Measurements from ENCODE around the gene SCAMP4. TPM values are rescaled to one million over a fixed set of nuclear protein-coding genes. Genes with fewer than 3 reads are reported as not detected.
A peak's percentile ranks its signal among the peaks of the same experiment; 100 is the strongest.

SCAMP4 gene
- total RNA-seq, 1 experiment from 2014 or later = 33.0 TPM

DNA sequence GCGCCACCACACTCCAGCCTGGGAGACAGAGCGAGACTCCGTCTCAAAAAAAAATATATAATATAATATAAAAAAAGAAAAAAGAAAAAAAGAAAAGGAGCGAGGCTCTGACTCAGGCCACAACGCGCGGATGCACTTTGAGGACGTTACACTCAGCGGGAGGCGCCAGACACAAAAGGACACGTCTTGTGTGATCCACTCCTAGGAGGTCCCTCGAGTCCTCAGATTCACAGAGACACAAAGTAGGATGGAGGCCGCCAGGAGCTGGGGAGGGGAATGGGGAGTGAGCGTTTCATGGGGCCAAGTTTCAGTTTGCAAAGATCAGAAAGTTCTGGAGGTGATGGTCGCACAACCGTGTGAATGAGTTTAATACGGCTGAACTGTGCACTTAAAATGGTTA lies 11.4 kb upstream of the SCAMP4 start:
- H3K27me3 ChIP-seq = no peaks in the 10 kb centered on the region
- H3K36me3 ChIP-seq = no peaks in the 10 kb centered on the region
- no peaks in the 10 kb centered on the region for H3K9me3 ChIP-seq
- no peak overlapping the region for H3K4me3 ChIP-seq
- DNase-seq = no peak

DNA sequence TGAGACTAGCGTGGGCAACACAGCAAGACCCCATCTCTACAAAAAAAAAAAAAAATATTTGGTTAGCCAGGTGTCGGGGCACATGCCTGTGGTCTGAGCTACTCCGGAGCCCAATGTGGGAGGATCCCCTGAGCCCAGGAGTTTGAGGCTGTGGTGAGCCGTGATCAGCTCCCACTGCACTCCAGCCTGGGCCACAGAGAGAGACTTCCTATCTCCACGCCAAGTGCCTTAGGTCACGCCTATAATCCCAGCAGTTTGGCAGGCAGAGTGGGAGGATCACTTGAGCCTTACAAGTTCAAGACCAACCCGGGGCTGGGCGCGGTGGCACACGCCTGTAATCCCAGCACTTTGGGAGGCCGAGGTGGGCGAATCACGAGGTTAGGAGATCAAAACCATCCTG lies 8.7 kb upstream of the SCAMP4 start:
- no peaks in the 10 kb centered on the region for H3K36me3 ChIP-seq
- H3K27me3 ChIP-seq = no peaks in the 10 kb centered on the region
- H3K4me3 ChIP-seq = no peak overlapping the region
- DNase-seq = no peak
- no peaks in the 10 kb centered on the region for H3K9me3 ChIP-seq

DNA sequence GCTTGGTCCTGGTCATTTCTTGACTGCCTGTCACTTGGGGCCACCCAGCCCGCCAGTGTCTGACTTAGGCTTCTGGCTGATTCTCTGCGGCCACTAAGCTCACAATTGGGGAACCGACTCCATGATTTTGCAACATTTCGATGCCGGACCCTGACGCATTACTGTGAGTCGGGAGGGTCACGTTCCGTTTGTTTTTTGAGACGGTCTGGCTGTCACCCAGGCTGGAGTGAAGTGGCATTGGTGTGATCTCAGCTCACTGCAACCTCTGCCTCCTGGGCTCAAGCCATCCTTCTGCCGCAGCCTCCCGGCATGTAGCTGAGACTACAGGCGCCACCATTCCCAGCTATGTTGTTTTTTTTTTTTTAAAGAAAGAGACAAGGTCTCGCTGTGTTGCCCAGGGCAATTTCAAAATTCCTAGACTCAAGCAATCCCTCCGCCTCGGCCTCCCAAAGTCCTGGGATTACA lies 3.2 kb upstream of the SCAMP4 start:
- H3K4me3 ChIP-seq = no peak overlapping the region
- no peak for DNase-seq
- no peaks in the 10 kb centered on the region for H3K9me3 ChIP-seq
- H3K36me3 ChIP-seq = no peaks in the 10 kb centered on the region
- no peaks in the 10 kb centered on the region for H3K27me3 ChIP-seq

DNA sequence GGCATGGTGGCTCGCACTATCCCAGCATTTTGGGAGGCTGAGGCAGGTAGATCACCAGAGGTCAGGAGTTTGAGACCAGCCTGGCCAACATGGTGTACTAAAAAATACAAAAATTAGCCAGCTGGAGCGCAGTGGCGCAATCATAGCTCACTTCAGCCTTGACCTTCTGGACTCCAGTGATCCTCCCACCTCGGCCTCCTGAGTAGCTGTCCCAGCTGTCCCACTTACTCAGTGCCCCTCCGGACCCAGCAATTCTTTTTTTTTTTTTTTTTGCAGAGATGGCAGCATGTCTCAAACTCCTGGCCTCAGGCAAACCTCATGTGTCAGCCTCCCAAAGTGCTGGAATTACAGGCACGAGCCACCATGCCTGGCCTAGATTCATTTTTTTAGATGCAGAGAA lies 2.3 kb upstream of the SCAMP4 start:
- H3K4me3 ChIP-seq = no peak overlapping the region
- no peaks in the 10 kb centered on the region for H3K36me3 ChIP-seq
- no peaks in the 10 kb centered on the region for H3K27me3 ChIP-seq
- no peaks in the 10 kb centered on the region for H3K9me3 ChIP-seq
- DNase-seq = no peak

DNA sequence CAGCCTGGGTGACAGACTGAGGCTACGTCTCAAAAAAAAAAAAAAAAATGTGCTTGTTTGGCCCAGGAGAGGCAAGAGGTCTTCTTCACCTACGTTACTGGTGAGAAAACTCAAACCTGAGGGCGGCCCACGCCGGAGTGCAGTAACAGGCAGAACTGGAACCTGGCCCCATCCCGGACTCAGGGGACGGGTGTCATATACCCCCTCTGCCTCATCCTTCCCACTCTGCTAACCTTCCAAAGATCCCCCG lies 414 bp upstream of the SCAMP4 start:
- H3K36me3 ChIP-seq = no peaks in the 10 kb centered on the region
- peak overlapping the region; percentile 74 for H3K4me3 ChIP-seq
- H3K9me3 ChIP-seq = no peaks in the 10 kb centered on the region
- DNase-seq = no peak
- no peaks in the 10 kb centered on the region for H3K27me3 ChIP-seq

DNA sequence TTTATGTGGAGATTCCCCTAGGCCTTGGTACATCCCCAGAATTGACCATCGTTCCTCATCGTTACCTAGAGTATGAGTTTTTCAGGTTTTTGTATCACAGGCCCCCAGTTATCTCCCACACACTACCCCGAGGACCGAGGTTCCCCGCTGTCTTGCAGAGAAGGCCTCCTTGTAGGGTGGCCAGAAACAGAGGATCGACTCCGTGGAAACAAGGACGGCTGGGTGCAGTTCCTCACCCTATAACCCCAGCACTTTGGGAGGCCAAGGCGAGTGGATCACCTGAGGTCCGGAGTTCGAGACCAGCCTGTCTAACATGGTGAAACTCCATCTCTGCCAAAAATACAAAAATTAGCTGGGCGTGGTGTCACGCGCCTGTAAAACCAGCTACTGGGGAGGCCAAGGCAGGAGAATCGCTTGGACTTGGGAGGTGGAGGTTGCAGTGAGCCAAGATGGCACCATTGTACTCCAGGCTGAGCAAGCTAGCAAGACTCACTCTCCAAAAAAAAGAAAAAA lies 720 bp downstream of the SCAMP4 start:
- no peaks in the 10 kb centered on the region for H3K36me3 ChIP-seq
- H3K27me3 ChIP-seq = no peaks in the 10 kb centered on the region
- no peaks in the 10 kb centered on the region for H3K9me3 ChIP-seq
- H3K4me3 ChIP-seq = peak overlapping the region; percentile 74
- no peak for DNase-seq

DNA sequence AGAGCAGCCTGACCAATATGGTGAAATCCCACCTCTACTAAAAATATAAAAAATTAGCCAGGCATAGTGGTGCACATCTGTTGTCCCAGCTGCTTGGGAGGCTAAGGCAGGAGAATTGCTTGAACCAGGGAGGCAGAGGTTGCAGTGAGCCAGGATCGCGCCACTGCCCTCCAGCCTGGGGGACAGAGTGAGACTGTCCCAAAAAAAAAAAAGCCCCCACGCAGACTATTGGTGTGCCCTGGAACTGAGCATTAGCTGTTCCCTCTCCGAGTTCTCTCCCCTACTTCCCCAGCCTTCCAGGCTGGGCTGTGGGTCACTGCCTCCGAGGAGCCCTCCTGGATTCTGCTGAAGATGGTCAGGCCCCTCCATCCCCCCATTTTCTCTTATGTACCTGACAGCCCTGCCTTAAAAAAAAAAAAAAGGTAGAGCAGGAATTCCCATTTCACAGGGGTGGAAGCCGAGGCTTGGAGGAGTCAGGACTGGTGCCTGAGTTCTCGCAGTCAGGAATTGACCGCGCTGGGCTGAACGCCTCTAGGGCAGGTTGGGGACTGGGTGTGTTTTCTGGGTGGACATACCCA lies 1.9 kb downstream of the SCAMP4 start:
- Histone ChIP-seq H3K27me3 (no peaks in the 10 kb centered on the region), H3K4me3 (no peak overlapping the region), H3K36me3 (no peaks in the 10 kb centered on the region), H3K9me3 (no peaks in the 10 kb centered on the region)
- DNase-seq = no peak

DNA sequence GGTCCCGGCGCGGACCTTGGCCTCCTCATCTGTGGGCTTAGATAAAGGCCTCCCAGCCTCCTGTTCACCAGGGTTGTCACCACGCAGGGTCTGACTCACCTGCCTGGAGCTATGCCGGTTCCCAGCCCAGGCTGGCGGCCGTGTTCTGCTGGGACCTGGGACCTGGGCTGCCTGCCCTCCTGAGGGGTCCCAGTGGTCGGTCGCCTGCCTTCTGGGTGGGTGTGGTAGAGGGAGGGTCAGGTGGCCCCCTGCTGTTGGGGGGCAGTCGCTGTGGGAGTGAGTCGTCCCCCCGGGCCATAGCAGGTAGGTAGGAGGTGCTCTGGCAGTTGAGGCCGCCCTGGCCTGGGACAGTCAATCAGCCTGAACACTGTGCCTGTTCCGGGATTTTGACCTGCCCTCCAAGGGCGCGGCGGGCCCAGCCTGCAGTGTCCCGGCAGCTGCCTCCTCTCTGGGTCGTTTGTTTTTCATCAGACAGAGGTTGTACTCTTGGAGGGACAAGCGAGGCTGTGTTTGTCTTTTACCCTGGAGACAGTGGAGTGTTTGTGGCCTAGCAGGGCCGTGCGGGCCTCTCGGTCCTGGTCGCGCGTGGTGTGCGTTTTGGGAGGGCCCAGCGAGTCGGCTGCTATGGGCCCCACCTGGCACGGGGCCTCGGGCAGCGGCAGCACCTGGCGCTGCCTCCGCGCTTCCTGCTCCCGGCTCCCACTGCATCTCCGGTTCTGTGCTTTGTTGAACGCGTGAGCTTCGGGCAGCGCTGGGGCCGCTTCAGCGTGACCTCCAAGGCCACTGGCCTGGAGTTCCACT lies 2.6 kb downstream of the SCAMP4 start:
- DNase-seq = no peak
- Histone ChIP-seq H3K9me3 (no peaks in the 10 kb centered on the region), H3K36me3 (no peaks in the 10 kb centered on the region), H3K4me3 (no peak overlapping the region), H3K27me3 (no peaks in the 10 kb centered on the region)

DNA sequence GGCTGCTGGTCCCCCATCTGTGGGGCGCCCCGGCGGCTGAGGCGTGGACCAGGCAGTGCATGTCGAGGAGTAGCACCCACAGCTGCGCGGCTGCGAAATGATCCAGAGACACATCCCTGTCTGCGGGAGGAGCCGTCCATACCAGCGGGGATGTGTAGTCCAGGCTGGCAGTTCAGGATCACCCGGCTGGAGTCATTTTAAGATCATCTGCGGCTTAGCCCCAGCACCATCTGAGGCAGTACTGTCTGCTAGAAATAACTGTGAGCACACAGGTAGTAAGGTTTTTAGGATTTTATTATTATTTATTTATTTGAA lies 3.1 kb downstream of the SCAMP4 start:
- DNase-seq = no peak
- Histone ChIP-seq H3K4me3 (no peak overlapping the region), H3K36me3 (no peaks in the 10 kb centered on the region), H3K9me3 (no peaks in the 10 kb centered on the region), H3K27me3 (no peaks in the 10 kb centered on the region)

DNA sequence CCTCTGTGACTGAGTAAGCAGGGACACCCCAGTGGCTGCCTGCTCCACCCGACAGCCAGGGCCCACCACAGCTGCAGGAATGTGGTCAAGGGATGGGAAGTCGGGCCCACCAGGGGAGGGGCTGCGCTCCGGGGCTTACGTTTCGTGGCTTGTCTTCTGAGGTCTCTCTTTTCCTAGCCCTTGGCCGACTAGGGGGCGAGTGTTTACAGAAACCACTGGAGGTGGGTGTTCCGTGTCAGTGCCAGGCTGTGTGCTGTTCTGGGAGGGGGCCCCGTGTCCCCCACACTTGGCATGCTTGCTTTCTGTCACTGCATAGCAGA lies 4.5 kb downstream of the SCAMP4 start:
- Histone ChIP-seq H3K4me3 (no peak overlapping the region), H3K36me3 (no peaks in the 10 kb centered on the region), H3K27me3 (no peaks in the 10 kb centered on the region), H3K9me3 (no peaks in the 10 kb centered on the region)
- no peak for DNase-seq

DNA sequence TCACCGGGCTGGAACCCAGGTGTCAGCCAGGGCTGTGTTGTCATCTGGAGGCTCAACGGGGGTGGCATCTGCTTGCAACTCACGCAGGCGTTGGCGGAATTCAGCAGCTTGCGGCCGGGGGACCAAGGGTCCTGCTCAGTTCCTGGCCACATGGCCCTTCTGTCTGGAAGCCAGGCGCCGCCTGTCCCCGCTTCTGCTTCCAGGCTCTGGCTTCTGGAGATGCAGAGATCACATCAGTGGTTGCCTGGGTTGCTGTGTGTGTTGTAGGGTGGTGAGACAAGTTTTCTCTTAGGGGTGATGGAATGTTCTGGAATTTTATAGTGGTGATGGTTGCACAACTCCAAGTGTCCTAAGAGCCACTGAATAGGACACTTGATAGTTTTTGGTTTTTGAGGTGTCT lies 5.0 kb downstream of the SCAMP4 start:
- Histone ChIP-seq H3K27me3 (no peaks in the 10 kb centered on the region), H3K36me3 (no peaks in the 10 kb centered on the region), H3K9me3 (no peaks in the 10 kb centered on the region), H3K4me3 (no peak overlapping the region)
- no peak for DNase-seq

DNA sequence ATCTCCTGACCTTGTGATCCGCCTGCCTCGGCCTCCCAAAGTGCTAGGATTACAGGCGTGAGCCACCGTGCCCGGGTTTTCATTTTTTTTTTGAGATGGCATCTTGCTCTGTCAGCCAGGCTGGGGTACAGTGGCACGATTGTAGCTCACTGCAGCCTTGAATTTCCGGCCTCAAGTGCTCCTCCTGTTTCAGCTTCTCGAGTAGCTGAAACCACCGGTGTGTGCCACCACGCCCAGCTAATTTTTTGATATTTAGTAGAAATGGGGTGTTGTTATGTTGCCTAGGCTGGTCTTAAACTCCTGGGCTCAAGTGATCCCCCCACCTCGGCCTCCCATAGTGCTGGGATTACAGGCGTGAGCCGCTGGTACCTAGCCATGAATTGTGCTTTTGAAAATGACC lies 5.9 kb downstream of the SCAMP4 start:
- H3K27me3 ChIP-seq = no peaks in the 10 kb centered on the region
- no peaks in the 10 kb centered on the region for H3K9me3 ChIP-seq
- H3K4me3 ChIP-seq = no peak overlapping the region
- DNase-seq = no peak
- H3K36me3 ChIP-seq = no peaks in the 10 kb centered on the region

DNA sequence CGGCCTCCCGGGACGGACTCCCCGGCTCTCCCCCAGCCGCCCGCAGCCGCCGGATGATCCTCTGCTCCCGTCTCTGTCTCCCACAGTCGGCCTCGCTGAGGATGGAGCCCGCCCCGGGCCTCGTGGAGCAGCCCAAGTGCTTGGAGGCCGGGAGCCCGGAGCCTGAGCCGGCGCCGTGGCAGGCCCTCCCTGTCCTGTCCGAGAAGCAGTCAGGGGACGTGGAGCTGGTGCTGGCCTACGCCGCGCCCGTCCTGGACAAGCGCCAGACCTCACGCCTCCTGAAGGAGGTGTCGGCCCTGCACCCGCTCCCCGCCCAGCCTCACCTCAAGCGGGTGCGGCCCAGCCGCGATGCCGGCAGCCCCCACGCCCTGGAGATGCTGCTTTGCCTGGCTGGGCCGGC lies 6.8 kb downstream of the SCAMP4 start:
- no peaks in the 10 kb centered on the region for H3K27me3 ChIP-seq
- no peak for DNase-seq

DNA sequence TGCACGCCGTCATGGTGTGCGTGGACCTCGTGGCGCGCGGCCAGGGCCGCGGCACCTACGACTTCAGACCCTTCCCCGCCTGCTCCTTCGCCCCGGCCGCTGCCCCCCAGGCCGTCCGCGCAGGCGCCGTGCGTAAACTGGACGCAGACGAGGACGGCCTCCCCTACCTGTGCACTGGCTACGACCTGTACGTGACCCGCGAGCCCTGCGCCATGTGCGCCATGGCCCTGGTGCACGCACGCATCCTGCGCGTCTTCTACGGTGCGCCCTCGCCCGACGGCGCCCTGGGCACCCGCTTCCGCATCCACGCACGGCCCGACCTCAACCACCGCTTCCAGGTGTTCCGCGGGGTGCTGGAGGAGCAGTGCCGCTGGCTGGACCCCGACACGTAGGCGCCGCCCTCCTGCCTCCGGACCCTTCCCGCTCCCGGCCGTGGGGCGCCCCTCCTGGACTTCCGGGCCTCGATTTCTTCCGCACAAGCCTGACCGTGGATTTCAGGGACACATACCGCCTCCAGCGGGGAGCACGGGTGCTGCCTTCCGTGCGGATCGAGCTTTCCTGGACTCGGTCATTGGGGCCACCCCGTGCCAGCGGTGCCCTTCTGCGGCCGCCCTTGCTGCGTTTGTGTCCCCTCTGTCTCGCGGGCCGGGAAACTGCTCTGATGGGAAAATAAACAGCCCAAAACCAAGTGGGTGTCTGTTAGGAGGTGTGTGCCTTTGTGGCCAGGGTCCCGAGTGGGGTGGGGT lies 7.7 kb downstream of the SCAMP4 start:
- no peaks in the 10 kb centered on the region for H3K27me3 ChIP-seq
- no peak overlapping the region for H3K4me3 ChIP-seq
- H3K36me3 ChIP-seq = no peaks in the 10 kb centered on the region
- DNase-seq = no peak
- H3K9me3 ChIP-seq = no peaks in the 10 kb centered on the region

More for the DNA sequence above, 6.8 kb downstream of the SCAMP4 start:
- Histone ChIP-seq H3K4me3 (no peak overlapping the region), H3K36me3 (no peaks in the 10 kb centered on the region), H3K9me3 (no peaks in the 10 kb centered on the region)

DNA sequence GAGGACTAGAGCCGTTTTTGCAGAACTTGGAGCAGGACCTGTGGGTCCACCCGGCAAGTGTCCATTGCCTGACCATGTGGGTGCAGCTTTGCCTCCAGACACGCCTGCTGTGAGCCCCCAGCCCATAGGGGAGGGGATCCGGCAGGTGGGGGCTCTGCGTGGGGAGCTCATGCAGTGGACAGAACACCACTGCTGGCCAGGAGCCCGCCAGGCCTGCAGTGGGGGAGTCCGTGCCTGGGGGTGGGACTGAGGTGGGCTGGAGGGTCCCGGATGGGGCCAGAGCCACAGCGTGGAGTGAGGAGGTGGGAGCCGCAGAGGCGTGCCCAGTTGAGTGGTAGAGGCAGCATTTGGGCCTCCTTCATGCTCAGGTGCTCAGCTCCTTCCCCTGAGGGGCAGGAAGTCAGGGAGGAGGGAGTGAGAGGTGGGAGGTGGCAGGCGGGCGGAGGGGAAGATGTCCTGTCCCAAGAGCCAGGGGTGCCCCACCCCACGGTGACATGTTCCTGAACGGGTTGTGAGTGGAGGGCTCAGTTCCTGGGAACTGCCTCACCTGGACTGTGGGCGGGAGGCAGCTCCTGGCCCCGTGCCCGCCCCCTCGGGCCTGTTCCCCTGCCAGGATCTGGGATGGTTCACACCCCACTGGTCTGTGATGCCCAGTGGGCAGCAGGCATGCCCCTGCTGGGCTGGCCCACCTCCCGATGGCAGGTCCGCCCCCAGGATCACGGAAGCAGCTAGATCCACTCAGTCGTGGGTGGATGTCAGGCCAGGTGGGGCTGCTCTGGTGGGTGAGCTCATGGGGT lies 8.8 kb downstream of the SCAMP4 start:
- no peak overlapping the region for H3K4me3 ChIP-seq
- no peaks in the 10 kb centered on the region for H3K36me3 ChIP-seq
- no peak for DNase-seq
- no peaks in the 10 kb centered on the region for H3K27me3 ChIP-seq
- H3K9me3 ChIP-seq = no peaks in the 10 kb centered on the region

DNA sequence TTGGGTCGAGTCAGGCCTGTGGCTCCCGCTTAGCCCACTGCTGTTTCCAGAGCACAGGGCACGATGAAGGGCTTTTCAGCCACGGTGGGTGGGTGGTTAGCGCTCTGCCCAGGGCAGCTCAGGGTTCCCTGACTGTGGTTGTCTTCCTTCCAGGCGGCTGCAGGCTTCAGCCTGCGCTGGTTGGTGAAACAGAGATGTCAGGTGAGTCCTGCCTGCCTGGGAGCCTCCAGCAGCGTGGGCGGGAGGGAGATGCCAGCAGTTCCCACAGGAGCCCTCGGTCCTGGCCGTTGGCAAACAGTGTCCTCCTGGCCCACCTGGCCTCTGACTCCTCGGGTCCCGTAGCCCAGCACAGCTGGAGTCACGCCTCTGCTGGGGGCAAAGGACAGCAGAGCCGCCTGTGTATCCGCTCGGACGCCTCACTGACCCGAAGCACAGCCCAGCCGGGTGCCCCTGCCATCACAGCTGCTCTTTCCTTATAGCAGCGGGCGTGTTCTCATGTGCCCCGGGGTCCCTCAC lies 9.7 kb downstream of the SCAMP4 start:
- Histone ChIP-seq H3K9me3 (no peaks in the 10 kb centered on the region), H3K36me3 (no peaks in the 10 kb centered on the region), H3K27me3 (no peaks in the 10 kb centered on the region), H3K4me3 (no peak overlapping the region)
- no peak for DNase-seq

DNA sequence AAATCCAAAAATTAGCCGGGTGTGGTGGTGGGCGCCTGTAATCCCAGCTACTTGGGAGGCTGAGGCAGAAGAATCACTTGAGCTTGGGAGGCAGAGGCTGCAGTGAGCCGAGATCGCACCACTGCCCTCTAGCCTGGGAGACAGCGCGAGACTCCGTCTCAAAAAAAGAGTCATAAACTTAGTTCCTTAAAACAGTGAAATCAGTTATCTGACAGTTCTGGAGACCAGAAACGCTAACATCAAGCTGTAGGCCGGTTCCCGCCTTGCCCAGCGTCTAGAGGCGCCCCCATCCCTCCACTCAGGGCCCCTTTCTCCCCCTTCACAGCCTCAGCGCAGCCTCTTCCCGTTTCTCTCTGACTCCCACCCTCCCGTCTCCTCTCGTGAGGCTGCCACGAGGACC lies 11.9 kb downstream of the SCAMP4 start:
- no peak overlapping the region for H3K4me3 ChIP-seq
- no peak for DNase-seq
- no peaks in the 10 kb centered on the region for H3K9me3 ChIP-seq
- no peaks in the 10 kb centered on the region for H3K27me3 ChIP-seq
- no peaks in the 10 kb centered on the region for H3K36me3 ChIP-seq

All from MG63 (cell line).